GM18951 (cell line): ENCODE results near the gene CHRNG.

Experiments used
- POLR2A ChIP-seq: IDR thresholded peaks from 4 replicates; pipeline ENCODE4 v1.6.1; 2011; ENCODE audit warnings: mild to moderate bottlenecking; ENCODE audit not compliant: insufficient read length, insufficient read depth; ENCODE audit errors: extremely low read depth
- in situ Hi-C: fragments of 300-500 bp; cut with MboI; formaldehyde crosslinking; loops from one replicate; pipeline ENCODE4 v1.12.0; 2022; ENCODE audit warnings: low sequenced_read_pairs, mixed read lengths, inconsistent platforms; ENCODE audit not compliant: unreplicated experiment

The CHRNG gene

GRCh38 chr2:232518844-232519243, 20.6 kb upstream of the CHRNG start:
- TF ChIP-seq POLR2A: no peak
- in situ Hi-C loops: loop anchor here (10.0 kb wide), 1 partner anchor 74 kb away; no protein-coding TSS in a partner anchor

GRCh38 chr2:232519581-232520438, 19.7 kb upstream of the CHRNG start, which contains the start of gene PRSS56:
Gene PRSS56 (plus strand): TSS chr2:232520388. CDS start chr2:232520599, 211 bp downstream.
- in situ Hi-C loops: loop anchor here (10.0 kb wide), 1 partner anchor 75 kb away; no protein-coding TSS in a partner anchor

GRCh38 chr2:232520489-232520888, 19.0 kb upstream of the CHRNG start:
- no peak for TF ChIP-seq POLR2A
- in situ Hi-C loops: no loop called here

More at GRCh38 chr2:232519581-232520438, 19.7 kb upstream of the CHRNG start, which contains the start of gene PRSS56:
- no peak for TF ChIP-seq POLR2A

GRCh38 chr2:232521098-232521497, 18.4 kb upstream of the CHRNG start:
- in situ Hi-C loops: no loop called here
- TF ChIP-seq POLR2A: no peak

GRCh38 chr2:232521959-232522622, 17.4 kb upstream of the CHRNG start:
- TF ChIP-seq POLR2A: no peak
- in situ Hi-C loops: no loop called here

GRCh38 chr2:232522623-232523401, 16.7 kb upstream of the CHRNG start:
- TF ChIP-seq POLR2A: no peak
- in situ Hi-C loops: no loop called here

GRCh38 chr2:232523402-232523681, 16.1 kb upstream of the CHRNG start:
- no peak for TF ChIP-seq POLR2A
- in situ Hi-C loops: no loop called here

- in situ Hi-C loops: no loop called here
Measured at GRCh38 chr2:232523682-232524597, 15.6 kb upstream of the CHRNG start.

GRCh38 chr2:232524771-232525170, 14.7 kb upstream of the CHRNG start:
- TF ChIP-seq POLR2A: no peak
- in situ Hi-C loops: no loop called here

More at GRCh38 chr2:232523682-232524597, 15.6 kb upstream of the CHRNG start:
- no peak for TF ChIP-seq POLR2A

GRCh38 chr2:232525199-232525598, 14.3 kb upstream of the CHRNG start:
- TF ChIP-seq POLR2A: no peak
- in situ Hi-C loops: no loop called here

GRCh38 chr2:232525791-232526371, 13.6 kb upstream of the CHRNG start, which contains the start of gene CHRND:
Gene CHRND (plus strand): TSS chr2:232526160. CDS start chr2:232526216, 56 bp downstream.
- no peak for TF ChIP-seq POLR2A
- in situ Hi-C loops: no loop called here

- in situ Hi-C loops: no loop called here
- TF ChIP-seq POLR2A: no peak
Measured at GRCh38 chr2:232526372-232526941, 13.0 kb upstream of the CHRNG start.
